Neuronal stem cell (in vitro differentiated cells): ENCODE data around the gene LRRC61.

Experiments
- DNase-seq: peaks from one replicate; pipeline ENCODE4 v3.0.0-alpha.2; 2013; ENCODE audit warnings: low spot score
- H2AFZ ChIP-seq: one replicate; pipeline ENCODE4 v1.6.1; 2013; ENCODE audit warnings: mild to moderate bottlenecking, low read length, inconsistent platforms
- H2AK5ac ChIP-seq: 2 replicates; pipeline ENCODE4 v1.6.1; 2013; ENCODE audit warnings: low read depth, mild to moderate bottlenecking, inconsistent platforms, low read length, moderate library complexity, mixed read lengths
- H2BK120ac ChIP-seq: 2 replicates; pipeline ENCODE4 v1.6.1; 2013; ENCODE audit warnings: low read depth, mild to moderate bottlenecking, inconsistent platforms, low read length, moderate library complexity, mixed read lengths
- H2BK12ac ChIP-seq: one replicate; pipeline ENCODE4 v1.6.1; 2013; ENCODE audit warnings: low read length, inconsistent platforms
- H2BK15ac ChIP-seq: 2 replicates; pipeline ENCODE4 v1.6.1; 2013; ENCODE audit warnings: mild to moderate bottlenecking, low read length, inconsistent platforms, mixed read lengths
- H2BK5ac ChIP-seq: one replicate; pipeline ENCODE4 v1.6.1; 2013; ENCODE audit warnings: inconsistent platforms, mild to moderate bottlenecking, low read length, moderate library complexity
- H3K14ac ChIP-seq: one replicate; pipeline ENCODE4 v1.6.1; 2013; ENCODE audit warnings: low read length, inconsistent platforms
- H3K18ac ChIP-seq: 2 replicates; pipeline ENCODE4 v1.6.1; 2013; ENCODE audit warnings: low read length, inconsistent platforms
- H3K23ac ChIP-seq: 2 replicates; pipeline ENCODE4 v1.6.1; 2013; ENCODE audit warnings: low read depth, mild to moderate bottlenecking, mixed read lengths, low read length, inconsistent platforms; ENCODE audit not compliant: poor library complexity
- H3K27ac ChIP-seq: replicated peaks from 3 replicates; pipeline ENCODE4 v1.5.1; 2013; ENCODE audit warnings: low read length, inconsistent platforms
- H3K27me3 ChIP-seq, 3 experiments: 2 replicates each; pipeline ENCODE4 v1.6.1; 2013; ENCODE audit warnings: low read length in 3 of 3, mild to moderate bottlenecking in 2 of 3, inconsistent platforms in 1 of 3, low read depth in 1 of 3, mixed read lengths in 1 of 3, moderate library complexity in 1 of 3; ENCODE audit not compliant: control insufficient read depth in 3 of 3, insufficient read depth in 3 of 3
- H3K36me3 ChIP-seq, 2 donors: replicated peaks in 1 of 2; 2 replicates each; pipeline ENCODE4 v1.6.1; 2013; ENCODE audit warnings: low read length in 2 of 2; ENCODE audit not compliant: control insufficient read depth in 2 of 2, insufficient read depth in 2 of 2
- H3K4ac ChIP-seq: 2 replicates; pipeline ENCODE4 v1.6.1; 2013; ENCODE audit warnings: inconsistent platforms, mild to moderate bottlenecking, low read length, moderate library complexity
- H3K4me1 ChIP-seq, 2 donors: 1 replicate in 1 of 2; 2 replicates in 1 of 2; pipeline ENCODE4 v1.6.1; 2013; ENCODE audit warnings: low read length in 2 of 2, low read depth in 1 of 2; ENCODE audit not compliant: control insufficient read depth in 2 of 2, insufficient read depth in 1 of 2
- H3K4me2 ChIP-seq: one replicate; pipeline ENCODE4 v1.6.1; 2013; ENCODE audit warnings: mild to moderate bottlenecking, low read length, inconsistent platforms; ENCODE audit not compliant: insufficient read depth, poor library complexity, severe bottlenecking
- H3K4me3 ChIP-seq, 2 donors: 2 replicates each; pipeline ENCODE4 v1.5.1; 2013; ENCODE audit warnings: low read length in 2 of 2, mild to moderate bottlenecking in 2 of 2, inconsistent platforms in 1 of 2, moderate library complexity in 1 of 2
- H3K79me1 ChIP-seq: one replicate; pipeline ENCODE4 v1.6.1; 2013; ENCODE audit warnings: low read depth, mild to moderate bottlenecking, inconsistent platforms, low read length, moderate library complexity
- H3K9ac ChIP-seq: one replicate; pipeline ENCODE4 v1.6.1; 2013; ENCODE audit warnings: mild to moderate bottlenecking, low read depth, low read length, inconsistent platforms; ENCODE audit not compliant: poor library complexity
- H3K9me3 ChIP-seq, 2 donors: replicated peaks in 1 of 2; 2 replicates each; pipeline versions ENCODE3 to v1.6.1; 2013; ENCODE audit warnings: low read length in 2 of 2, mild to moderate bottlenecking in 2 of 2, inconsistent platforms in 1 of 2, low read depth in 1 of 2, mixed read lengths in 1 of 2, moderate library complexity in 1 of 2; ENCODE audit not compliant: control insufficient read depth in 2 of 2, insufficient read depth in 1 of 2
- H4K8ac ChIP-seq: one replicate; pipeline ENCODE4 v1.6.1; 2013; ENCODE audit warnings: low read depth, mild to moderate bottlenecking, inconsistent platforms, low read length, moderate library complexity
- H4K91ac ChIP-seq: one replicate; pipeline ENCODE4 v1.6.1; 2013; ENCODE audit warnings: low read length, low read depth, mild to moderate bottlenecking, inconsistent platforms; ENCODE audit not compliant: poor library complexity
- WGBS, 2 donors: extraction: QIAGEN DNeasy Blood & Tissue Kit; methylation state at CpG; one replicate each; pipeline ENCODE4 v1.1.7; 2013; ENCODE audit warnings: missing lambda C conversion rate in 2 of 2, mixed read lengths in 1 of 2; ENCODE audit not compliant: insufficient read length in 2 of 2, insufficient replicate concordance in 1 of 2; ENCODE audit errors: extremely low coverage in 2 of 2; 5-methylcytosine and 5-hydroxymethylcytosine counted together

The LRRC61 gene

GRCh38 chr7:150325901-150326300, 2.7 kb downstream of the LRRC61 start:
- WGBS, 2 donors: no CpG with 5 or more reads among the region's 6 CpGs
- H3K4me1 ChIP-seq: peaks cover 4 to 8% of the 10 kb centered on the region in 2 donors
- H2AK5ac ChIP-seq: no peak overlapping the region
- peaks cover 0 to 2% (median 0%) of the 10 kb centered on the region in 3 experiments for H3K27me3 ChIP-seq
- no peak for DNase-seq
- H2BK12ac ChIP-seq: no peak overlapping the region
- H3K4me2 ChIP-seq: no peak overlapping the region
- H3K79me1 ChIP-seq: no peaks in the 10 kb centered on the region
- H2BK15ac ChIP-seq: no peak overlapping the region
- H2AFZ ChIP-seq: no peak overlapping the region
- no peak overlapping the region for H3K23ac ChIP-seq
- no peak overlapping the region for H2BK120ac ChIP-seq
- no peak overlapping the region for H3K4me3 ChIP-seq
- no peaks in the 10 kb centered on the region for H3K9me3 ChIP-seq
- no peak overlapping the region for H3K18ac ChIP-seq
- H4K8ac ChIP-seq: no peak overlapping the region
- no peak overlapping the region for H4K91ac ChIP-seq
- no peak overlapping the region for H2BK5ac ChIP-seq
- H3K4ac ChIP-seq: no peak overlapping the region
- H3K9ac ChIP-seq: no peak overlapping the region
- no peak overlapping the region for H3K14ac ChIP-seq
- H3K27ac ChIP-seq: no peak overlapping the region
- H3K36me3 ChIP-seq: no peaks in the 10 kb centered on the region

GRCh38 chr7:150326657-150327268, 3.6 kb downstream of the LRRC61 start:
- Histone ChIP-seq H3K4ac (no peak overlapping the region), H3K9me3 (no peaks in the 10 kb centered on the region), H4K91ac (no peak overlapping the region), H3K14ac (no peak overlapping the region), H3K18ac (no peak overlapping the region), H3K79me1 (no peaks in the 10 kb centered on the region), H3K4me2 (no peak overlapping the region), H2AK5ac (no peak overlapping the region), H3K9ac (no peak overlapping the region), H4K8ac (no peak overlapping the region), H2BK5ac (no peak overlapping the region), H3K23ac (no peak overlapping the region), H2BK15ac (no peak overlapping the region), H3K4me3 (no peak overlapping the region), H3K4me1 (peaks cover 4 to 8% of the 10 kb centered on the region in 2 donors), H3K36me3 (no peaks in the 10 kb centered on the region), H3K27me3 (peaks cover 0 to 6% (median 0%) of the 10 kb centered on the region in 3 experiments), H3K27ac (no peak overlapping the region), H2BK120ac (no peak overlapping the region), H2AFZ (no peak overlapping the region), H2BK12ac (no peak overlapping the region)
- no peak for DNase-seq
- WGBS, 2 donors: no CpG with 5 or more reads among the region's 4 CpGs

DNA sequence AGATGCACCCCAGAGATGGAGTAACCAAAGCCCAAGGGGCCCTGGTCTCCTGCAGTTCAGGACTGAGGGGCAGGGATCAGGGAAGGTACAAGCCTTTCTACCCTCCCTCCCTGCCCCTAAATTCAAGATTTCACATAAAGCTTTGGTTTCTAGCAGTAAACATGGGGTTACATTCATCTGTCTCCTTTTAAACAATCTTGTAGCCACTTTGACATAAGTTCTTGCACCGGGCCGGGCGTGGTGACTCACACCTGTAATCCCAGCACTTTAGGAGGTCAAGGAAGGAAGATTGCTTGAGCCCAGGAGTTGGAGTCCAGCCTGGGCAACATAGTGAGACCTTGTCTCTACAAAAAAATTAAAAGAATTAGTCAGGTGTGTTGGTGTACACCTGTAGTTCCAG, 4.2 kb downstream of the LRRC61 start:
- no CpG with 5 or more reads among the region's 3 CpGs for WGBS, 2 donors
- Histone ChIP-seq H4K8ac (no peak overlapping the region), H2AK5ac (no peak overlapping the region)

GRCh38 chr7:150329331-150330120, 6.4 kb downstream of the LRRC61 start:
- Histone ChIP-seq H4K91ac (no peak overlapping the region), H3K4me3 (no peak overlapping the region), H3K9me3 (no peaks in the 10 kb centered on the region), H3K9ac (no peak overlapping the region), H3K18ac (peak overlapping the region; percentile 16), H2AFZ (no peak overlapping the region), H3K4ac (no peak overlapping the region), H2BK120ac (no peak overlapping the region), H2BK5ac (no peak overlapping the region), H3K36me3 (no peaks in the 10 kb centered on the region), H2AK5ac (peak overlapping the region; percentile 51), H4K8ac (no peak overlapping the region), H3K14ac (no peak overlapping the region), H2BK12ac (no peak overlapping the region), H2BK15ac (peak overlapping the region; percentile 68), H3K4me2 (no peak overlapping the region), H3K27ac (no peak overlapping the region), H3K23ac (peak overlapping the region; percentile 86), H3K4me1 (peaks cover 2% of the 10 kb centered on the region in 2 donors), H3K27me3 (peaks cover 0 to 6% (median 0%) of the 10 kb centered on the region in 3 experiments), H3K79me1 (no peaks in the 10 kb centered on the region)
- WGBS, 2 donors: no CpG with 5 or more reads among the region's 22 CpGs
- no peak for DNase-seq

More for the DNA sequence above, 4.2 kb downstream of the LRRC61 start:
- no peak overlapping the region for H2BK15ac ChIP-seq
- peaks cover 4 to 8% of the 10 kb centered on the region in 2 donors for H3K4me1 ChIP-seq
- DNase-seq: no peak
- H3K4ac ChIP-seq: no peak overlapping the region
- H3K79me1 ChIP-seq: no peaks in the 10 kb centered on the region
- H3K4me2 ChIP-seq: no peak overlapping the region
- no peaks in the 10 kb centered on the region for H3K9me3 ChIP-seq
- H3K4me3 ChIP-seq: no peak overlapping the region
- H3K36me3 ChIP-seq: no peaks in the 10 kb centered on the region
- no peak overlapping the region for H3K14ac ChIP-seq
- no peak overlapping the region for H3K18ac ChIP-seq
- no peak overlapping the region for H3K23ac ChIP-seq
- peaks cover 0 to 6% (median 0%) of the 10 kb centered on the region in 3 experiments for H3K27me3 ChIP-seq
- no peak overlapping the region for H2AFZ ChIP-seq
- H3K9ac ChIP-seq: no peak overlapping the region
- H2BK12ac ChIP-seq: no peak overlapping the region
- H2BK120ac ChIP-seq: no peak overlapping the region
- no peak overlapping the region for H2BK5ac ChIP-seq
- H4K91ac ChIP-seq: no peak overlapping the region
- no peak overlapping the region for H3K27ac ChIP-seq
